ENCODE results near the gene DPH7. TPM values are rescaled to one million over a fixed set of nuclear protein-coding genes. Genes with fewer than 3 reads are reported as not detected.

The DPH7 gene
- total RNA-seq (2021; ENCODE audit: unreplicated experiment), result 54.4 TPM
- 38.5 and 39.6 TPM in 2 replicates for polyA plus RNA-seq (2012)
- percentile 70 among the genes with signal in this experiment for Bru-seq, nascent RNA
- BruChase-seq, experiment 1, labeled RNA remaining after a 6-hour chase, result percentile 81 among the genes with signal in this experiment
- BruChase-seq, experiment 2, labeled RNA remaining after a 2-hour chase, result percentile 83 among the genes with signal in this experiment
- long read RNA-seq, transcript DPH7-201 (9 exons, 1,847 nt), result major isoform, 25 of 137 reads
- long read RNA-seq, partial matches to known transcripts, result 7 of 137 reads
- long read RNA-seq, other reads (novel, unspliced or antisense), result 101 of 137 reads

- H3K4me3 ChIP-seq (replicated peaks in 1 of 2; ENCODE audit: low read depth in 1 of 2, low read length in 2 of 2), result peak within 1 kb of the TSS; percentile 61 to 91
- H3K9me3 ChIP-seq (ENCODE audit: control insufficient read depth in 1 of 2, insufficient read depth in 1 of 2, low read depth in 1 of 2, low read length in 2 of 2), result no peaks in the 10 kb centered on the region
- ChIA-PET RAD21 (ENCODE audit: low non-redundant PET in 1 of 2, low total read pairs in 2 of 2, uncharacterized antibody in 2 of 2, unreplicated experiment in 2 of 2) (no interaction called here), CTCF (interaction anchor here (0.8 to 2.7 kb wide), 3 partner anchors 12 to 24 kb away, joined by 3 to 11 read pairs (median 3); partner anchors contain the start of gene ZMYND19), POLR2A (no interaction called here)
- H3K79me2 ChIP-seq (ENCODE audit: insufficient read depth, low read length), result peaks cover 68% of the 10 kb centered on the region
- H3K36me3 ChIP-seq (ENCODE audit: control insufficient read depth in 1 of 2, insufficient read depth in 2 of 2, low read length in 2 of 2), result peaks cover 11 to 50% of the 10 kb centered on the region in 2 experiments; a peak in 3 of 4 replicates
- no TSS peak for BruUV-seq (replicated peaks)
- H3K27ac ChIP-seq (ENCODE audit: low read depth, low read length), result peak within 1 kb of the TSS; percentile 89
- peak; percentile 75 for DNase-seq (ENCODE audit: low read depth, low spot score)
- peak within 1 kb of the TSS; percentile 93 for H3K4me2 ChIP-seq (ENCODE audit: low read length)
- intact Hi-C loops (cut with micrococcal nuclease), result loop anchor here (5.0 kb wide), 1 partner anchor 34 kb away; no protein-coding TSS in a partner anchor
- no peaks in the 10 kb centered on the region for H3K27me3 ChIP-seq (ENCODE audit: insufficient read depth, low read length)
- peak; percentile 94 for ATAC-seq
- H3K9me2 ChIP-seq (ENCODE audit: insufficient read depth), result no peaks in the 10 kb centered on the region
- peak within 1 kb of the TSS; percentile 89 for H3K9ac ChIP-seq (ENCODE audit: low read length)
- H3K4me1 ChIP-seq (ENCODE audit: control insufficient read depth in 1 of 2, insufficient read depth in 2 of 2, low read length in 2 of 2), result peaks cover 6 to 15% of the 10 kb centered on the region in 2 experiments; a peak in 3 of 4 replicates
- no peaks in the 10 kb centered on the region for H4K20me1 ChIP-seq (ENCODE audit: insufficient read depth)
- no peak for TF ChIP-seq ATF3 (IDR thresholded peaks at IDR 0.05)
- no peak for TF ChIP-seq TCF7L2 (IDR thresholded peaks at IDR 0.05; ENCODE audit: borderline replicate concordance, extremely low read depth, insufficient read depth, insufficient read length)
- TF ChIP-seq SIN3A (IDR thresholded peaks at IDR 0.05; ENCODE audit: low read depth), result peak; percentile 56; the same call in 1 of the 2 replicates
- peak; percentile 95; the same call in 1 of the 2 replicates for TF ChIP-seq ZFX (IDR thresholded peaks at IDR 0.05)
- TF ChIP-seq YY1 (IDR thresholded peaks at IDR 0.05; ENCODE audit: extremely low read depth, insufficient replicate concordance, low read depth, low read length), result peak; percentile 75
- no peak for TF ChIP-seq JUND (IDR thresholded peaks at IDR 0.05)
- TF ChIP-seq RAD21 (IDR thresholded peaks at IDR 0.05; ENCODE audit: low read depth), result 0 out of 2 replicates have a peak, but pooled peaks have one; percentile 18
- peak; percentile 79 for TF ChIP-seq POLR2AphosphoS5 (IDR thresholded peaks at IDR 0.05; ENCODE audit: low read depth, low read length)
- TF ChIP-seq MAX (IDR thresholded peaks at IDR 0.05), result peak; percentile 64; the same call in 1 of the 2 replicates
- 0 out of 2 replicates have a peak, but pooled peaks have one; percentile 17 for TF ChIP-seq EGR1 (IDR thresholded peaks at IDR 0.05; ENCODE audit: low read depth)
- TF ChIP-seq CBX3 (IDR thresholded peaks at IDR 0.05; ENCODE audit: low read depth), result no peak; the same call in 1 of the 2 replicates
- peak; percentile 39 for TF ChIP-seq ZBTB33 (IDR thresholded peaks at IDR 0.05; ENCODE audit: extremely low read depth, insufficient replicate concordance, low read length)
- TF ChIP-seq CTCF (IDR thresholded peaks at IDR 0.05 in 2 of 3, conservative IDR thresholded peaks at IDR 0.05 in 1 of 3; ENCODE audit: borderline replicate concordance in 1 of 3, insufficient read depth in 1 of 3, low read depth in 2 of 3, low read length in 2 of 3), result peak; percentile 52 to 95 (median 81)
- no peak for TF ChIP-seq ELF1 (IDR thresholded peaks at IDR 0.05; ENCODE audit: borderline replicate concordance, low read depth)
- TF ChIP-seq POLR2A (IDR thresholded peaks at IDR 0.05; ENCODE audit: borderline replicate concordance, extremely low read depth, insufficient read depth, insufficient read length), result peak; percentile 62
- no peak for TF ChIP-seq REST (IDR thresholded peaks at IDR 0.05; ENCODE audit: low read depth)
- no peak within 1 kb of the TSS for H2AFZ ChIP-seq (ENCODE audit: low read depth, low read length, poor library complexity, severe bottlenecking)
Observed at GRCh38 chr9:137578518-137579258, at the start of gene DPH7. TSS of gene DPH7 (minus strand) at chr9:137578925. CDS start at chr9:137578777, 148 bp downstream.

Measured in HCT116 (cell line).